Stimulated activated CD4-positive, alpha-beta T cell treated with anti-CD3 and anti-CD28 coated beads, TNF-alpha, amount 100 ng/mL, for 24 hours (primary cell): ENCODE results near the gene C10orf90.

ENCODE experiments used
- DNase-seq, 3 experiments: peaks; one replicate each; pipeline ENCODE4 v3.0.0-alpha.2; 2020; ENCODE audit warnings: low read depth in 3 of 3

Gene C10orf90

GRCh38 chr10:126425032-126425431 lies 245.5 kb downstream of the C10orf90 start:
- no peak for DNase-seq

- DNase-seq: no peak
These were observed 246.6 kb downstream of the C10orf90 start for GRCh38 chr10:126423732-126424491.

GRCh38 chr10:126422567-126422966 lies 247.9 kb downstream of the C10orf90 start:
- no peak for DNase-seq

- DNase-seq: no peak
These were observed 248.7 kb downstream of the C10orf90 start for GRCh38 chr10:126421756-126422256.

- no peak for DNase-seq
These were observed 249.8 kb downstream of the C10orf90 start for GRCh38 chr10:126420567-126421300.

GRCh38 chr10:126417220-126417825 lies 253.2 kb downstream of the C10orf90 start:
- no peak for DNase-seq

GRCh38 chr10:126409821-126410220 lies 260.7 kb downstream of the C10orf90 start:
- DNase-seq: no peak

- no peak for DNase-seq
These were observed 261.4 kb downstream of the C10orf90 start for GRCh38 chr10:126408953-126409641.

GRCh38 chr10:126407831-126408230 lies 262.7 kb downstream of the C10orf90 start:
- DNase-seq: no peak

- DNase-seq: no peak
These were observed 265.2 kb downstream of the C10orf90 start for GRCh38 chr10:126405239-126405775.

- no peak for DNase-seq
These were observed 267.5 kb downstream of the C10orf90 start for GRCh38 chr10:126402721-126403695.

- DNase-seq: no peak
These were observed 269.9 kb downstream of the C10orf90 start for GRCh38 chr10:126400641-126401040.

GRCh38 chr10:126398924-126399323 lies 271.6 kb downstream of the C10orf90 start:
- DNase-seq: no peak

- DNase-seq: no peak
These were observed 272.1 kb downstream of the C10orf90 start for GRCh38 chr10:126398383-126398743.

GRCh38 chr10:126397640-126398382 lies 272.7 kb downstream of the C10orf90 start:
- DNase-seq: no peak

GRCh38 chr10:126397156-126397555 lies 273.3 kb downstream of the C10orf90 start:
- no peak for DNase-seq

GRCh38 chr10:126394948-126395347 lies 275.5 kb downstream of the C10orf90 start:
- DNase-seq: no peak

- DNase-seq: no peak
These were observed 277.4 kb downstream of the C10orf90 start for GRCh38 chr10:126393076-126393475.

- no peak for DNase-seq
These were observed 278.0 kb downstream of the C10orf90 start for GRCh38 chr10:126392469-126392868.

GRCh38 chr10:126392068-126392467 lies 278.4 kb downstream of the C10orf90 start:
- no peak for DNase-seq
